ENCODE data around the gene HSD17B1.

The HSD17B1 gene

GRCh38 chr17:42568341-42569111 is 15.8 kb downstream of the HSD17B1 start:
- no peak for DNase-seq

DNA sequence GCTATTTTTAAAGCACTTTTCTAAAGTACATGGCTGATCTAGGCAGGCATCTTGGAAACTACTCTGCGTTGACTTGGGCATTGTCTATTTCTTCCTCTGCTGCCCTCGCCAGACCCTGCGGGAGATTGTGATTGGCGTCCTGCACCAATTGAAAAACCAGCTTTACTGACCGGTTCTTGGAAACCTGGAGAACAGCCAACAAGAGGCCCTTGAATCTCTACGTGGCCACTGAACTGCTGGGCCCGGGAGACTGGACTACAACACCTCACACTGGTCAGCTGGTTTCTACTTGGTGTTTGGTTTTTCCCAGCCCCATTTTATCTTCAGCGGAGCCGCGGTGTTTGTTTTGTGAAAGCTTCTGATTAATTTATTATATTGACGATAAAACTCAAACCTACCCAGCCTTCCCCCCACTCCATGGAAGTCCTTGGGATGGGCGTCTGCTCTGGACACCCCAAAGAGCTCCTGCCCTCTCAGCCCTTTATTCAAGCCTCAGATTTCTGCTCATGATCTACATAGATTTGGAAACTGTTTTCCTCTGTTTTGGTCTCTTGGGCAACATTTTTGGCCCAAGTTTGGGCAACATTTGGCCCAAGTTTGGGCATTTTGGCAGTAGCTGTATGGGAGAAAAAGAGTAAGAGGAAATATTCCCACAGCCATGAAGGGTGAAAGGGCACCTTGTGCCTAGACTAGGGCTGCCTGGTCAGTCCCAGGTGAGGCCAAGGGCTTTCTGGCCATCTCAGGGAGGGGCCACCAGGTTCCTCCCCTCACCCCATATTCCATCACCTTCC is 18.9 kb downstream of the HSD17B1 start:
- DNase-seq = no peak

- no peak for DNase-seq
Observed at GRCh38 chr17:42573095-42573494, 20.4 kb downstream of the HSD17B1 start.

DNA sequence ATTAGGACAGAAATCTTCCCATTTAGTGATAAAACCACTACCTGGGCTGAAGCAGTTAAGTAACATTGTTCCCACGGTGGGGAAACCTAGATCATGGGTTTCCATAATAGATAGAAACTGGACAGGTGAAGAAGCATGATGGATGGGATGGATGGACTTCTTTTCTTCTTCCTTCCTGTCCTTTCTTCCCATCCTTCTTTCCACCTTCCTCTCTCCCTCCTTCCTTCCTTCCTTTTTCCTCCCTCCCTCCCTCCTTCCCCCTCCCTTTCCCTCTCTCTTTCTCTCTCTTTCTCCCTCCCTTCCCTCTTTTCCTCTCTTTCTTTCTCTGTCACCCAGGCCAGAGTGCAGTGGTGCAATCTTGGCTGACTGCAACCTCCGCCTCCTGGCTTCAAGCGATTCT is 21.7 kb downstream of the HSD17B1 start:
- DNase-seq = no peak

- DNase-seq = no peak
Observed at GRCh38 chr17:42577140-42577531, 24.4 kb downstream of the HSD17B1 start.

- peak; percentile 81 for DNase-seq
Observed at GRCh38 chr17:42577532-42578281, 25.0 kb downstream of the HSD17B1 start, which contains the start of gene PSMC3IP. PSMC3IP (minus strand) TSS chr17:42577729; CDS start chr17:42577686, 43 bp downstream.

DNA sequence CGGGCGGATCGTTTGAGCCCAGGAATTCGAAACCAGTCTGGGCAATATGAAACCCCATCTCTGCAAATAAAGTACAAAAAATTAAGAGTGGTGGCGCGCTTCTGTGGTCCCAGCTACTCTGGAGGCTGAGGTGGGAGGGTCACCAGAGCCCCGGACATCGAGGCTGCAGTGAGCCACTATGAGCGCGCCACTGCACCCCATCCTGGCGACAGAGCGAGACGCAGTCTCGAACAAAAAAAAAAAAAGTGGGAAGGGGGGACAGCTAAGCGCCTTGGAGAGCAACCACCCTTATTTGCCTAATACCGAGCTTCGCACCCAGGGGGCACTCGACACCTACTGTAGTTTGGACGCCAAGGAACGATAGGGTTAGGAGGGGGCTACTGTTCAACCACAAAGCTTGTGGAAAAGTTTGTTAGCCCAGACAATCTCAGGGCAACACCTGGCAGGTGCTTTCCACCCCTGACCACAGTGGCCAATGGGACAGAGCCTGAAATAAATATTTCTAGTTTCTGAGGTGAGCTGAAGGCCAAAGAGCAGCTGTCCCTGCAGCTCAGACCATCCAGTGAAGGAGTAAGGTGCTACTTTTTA is 25.7 kb downstream of the HSD17B1 start:
- DNase-seq = no peak

DNA sequence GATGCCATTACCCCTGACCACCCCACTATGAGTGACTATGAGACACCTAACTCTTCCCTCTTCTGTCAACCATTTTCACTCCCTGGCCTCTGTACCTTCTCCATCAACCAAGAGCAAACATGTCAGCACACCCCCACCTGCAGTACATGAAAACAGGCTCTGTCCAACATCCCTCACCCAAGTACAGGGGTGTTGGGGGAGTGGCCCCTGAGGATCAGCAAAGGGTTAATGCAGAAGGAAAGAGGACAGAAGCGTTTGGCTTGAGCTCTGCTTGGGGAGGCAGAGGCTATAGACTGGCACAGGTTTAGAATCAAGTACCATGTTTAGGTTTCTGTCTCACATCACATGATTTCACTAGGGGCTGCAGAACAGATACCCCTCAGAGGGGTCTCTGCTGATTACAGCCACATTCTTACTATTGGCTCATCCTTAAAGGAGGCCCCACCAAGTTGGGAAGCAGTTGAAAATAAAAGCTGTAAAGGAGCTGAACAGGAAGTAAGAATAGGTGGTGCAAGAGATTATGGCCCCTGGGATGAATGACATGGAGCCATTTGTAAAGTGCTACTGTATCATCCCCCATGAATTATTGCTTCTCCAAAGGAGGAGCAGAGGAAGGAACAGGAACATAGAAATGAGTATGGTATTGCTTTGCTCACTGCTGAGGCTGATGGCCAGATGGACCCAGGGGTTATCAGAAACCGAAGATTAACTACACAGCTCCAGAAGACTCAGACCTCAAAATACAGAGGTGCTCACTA is 27.2 kb downstream of the HSD17B1 start:
- no peak for DNase-seq

- DNase-seq = no peak
Observed at GRCh38 chr17:42581744-42582270, 29.1 kb downstream of the HSD17B1 start.

DNA sequence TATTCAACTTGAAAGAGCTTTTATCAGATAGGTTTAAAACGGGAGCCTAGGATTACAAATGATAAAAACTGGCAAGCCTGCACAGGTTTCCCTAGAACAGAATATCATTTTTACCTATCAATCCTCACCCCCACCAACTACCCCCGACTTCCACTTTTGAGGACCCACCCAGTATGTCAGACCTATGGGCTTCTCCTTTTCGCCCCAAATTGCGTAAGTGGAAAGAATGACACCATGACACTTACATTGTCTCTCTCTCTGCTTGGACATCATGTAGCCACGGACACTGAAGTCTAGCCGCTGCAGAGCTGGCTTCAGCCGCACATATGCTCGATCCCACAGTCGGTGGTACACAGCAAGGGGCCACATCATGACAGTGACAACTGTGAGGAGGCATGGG is 32.2 kb downstream of the HSD17B1 start:
- DNase-seq = no peak

GRCh38 chr17:42585353-42585752 is 32.6 kb downstream of the HSD17B1 start:
- DNase-seq = no peak

- no peak for DNase-seq
Observed at GRCh38 chr17:42586514-42587230, 33.9 kb downstream of the HSD17B1 start.

GRCh38 chr17:42590886-42591285 is 38.2 kb downstream of the HSD17B1 start:
- DNase-seq = no peak

GRCh38 chr17:42591411-42591810 is 38.7 kb downstream of the HSD17B1 start:
- no peak for DNase-seq

- DNase-seq = no peak
Observed at GRCh38 chr17:42596386-42596785, 43.7 kb downstream of the HSD17B1 start.

GRCh38 chr17:42598905-42599304 is 46.2 kb downstream of the HSD17B1 start:
- no peak for DNase-seq

- no peak for DNase-seq
Observed at GRCh38 chr17:42603318-42603717, 50.6 kb downstream of the HSD17B1 start.

Data from activated gamma-delta T cell (primary cell).